HCT116 (cell line): ENCODE measurements around the gene MAP7D1. TPM values are rescaled to one million over a fixed set of nuclear protein-coding genes. Genes with fewer than 3 reads are reported as not detected.

Experiments used
- ATAC-seq: fragments of 200-7000 bp; cut with Tn5 transposase; 2 replicates; pipeline ENCODE4 v1.9.1; 2020; ENCODE audit warnings: mild to moderate bottlenecking, moderate library complexity
- BruUV-seq: library from RNA; stranded (reverse); fragments of 400-500 nt; replicated peaks from 2 replicates; lab custom pipeline; 2021; lab: Mats Ljungman, UMichigan
- CTCF ChIA-PET: fragments of 300-600 bp; sonication (Branson Sonifier 250); formaldehyde crosslinking; loops from one replicate; lab custom pipeline; 2021; ENCODE audit warnings: antibody characterized with exemption; lab: Charles Lee
- POLR2A ChIA-PET: fragments of 300-600, 350-600 bp; sonication (Branson Sonifier 250); formaldehyde crosslinking; loops from one replicate; lab custom pipeline; 2021; ENCODE audit warnings: antibody characterized with exemption; lab: Charles Lee
- RAD21 ChIA-PET, 2 experiments: fragments of 300-600 bp; sonication (Branson Sonifier 250); formaldehyde crosslinking; loops; one replicate each; lab custom pipeline; 2023; ENCODE audit warnings: low total read pairs in 2 of 2; ENCODE audit not compliant: uncharacterized antibody in 2 of 2, unreplicated experiment in 2 of 2, low non-redundant PET in 1 of 2; lab: Charles Lee
- DNase-seq: peaks from one replicate; pipeline ENCODE4 v3.0.0-alpha.2; 2010; ENCODE audit warnings: low read depth, low spot score
- H2AFZ ChIP-seq: fragments of 200-600 bp; shearing (Covaris generic), sonication (generic); 2 replicates; pipeline ENCODE4 v1.6.1; 2017; ENCODE audit warnings: low read depth, mixed run types, mixed read lengths, antibody characterized with exemption, low read length; ENCODE audit not compliant: poor library complexity, severe bottlenecking
- H3K27ac ChIP-seq: 2 replicates; pipeline ENCODE4 v1.5.1; 2012; ENCODE audit warnings: low read depth, low read length
- H3K27me3 ChIP-seq: fragments of 200-600 bp; sonication (generic); 2 replicates; pipeline ENCODE4 v1.6.1; 2016; ENCODE audit warnings: mixed run types, low read length, mixed read lengths; ENCODE audit not compliant: insufficient read depth
- H3K36me3 ChIP-seq, 2 experiments: fragments of 200-500 bp in 1 of 2; fragments of 200-600 bp in 1 of 2; sonication (Bioruptor generic) in 1 of 2; sonication (generic) in 1 of 2; 2 replicates each; pipeline versions ENCODE4 v1.5.1 to v1.6.1; 2014 to 2016; ENCODE audit warnings: low read length in 2 of 2, inconsistent platforms in 1 of 2, mixed read lengths in 1 of 2, mixed run types in 1 of 2; ENCODE audit not compliant: insufficient read depth in 2 of 2, control insufficient read depth in 1 of 2
- H3K4me1 ChIP-seq, 2 experiments: fragments of 200-600 bp in 1 of 2; sonication (generic) in 1 of 2; 2 replicates each; pipeline versions ENCODE4 v1.5.1 to v1.6.1; 2012 to 2017; ENCODE audit warnings: low read length in 2 of 2, inconsistent platforms in 1 of 2, mild to moderate bottlenecking in 1 of 2, mixed read lengths in 1 of 2, mixed run types in 1 of 2, moderate library complexity in 1 of 2; ENCODE audit not compliant: insufficient read depth in 2 of 2, control insufficient read depth in 1 of 2
- H3K4me2 ChIP-seq: fragments of 200-600 bp; sonication (generic); 2 replicates; pipeline ENCODE4 v1.6.1; 2017; ENCODE audit warnings: mixed run types, low read length, mixed read lengths
- H3K4me3 ChIP-seq, 2 experiments: fragments of 200-600 bp in 1 of 2; sonication (generic) in 1 of 2; replicated peaks in 1 of 2; 2 replicates each; pipeline ENCODE4 v1.5.1; 2011 to 2016; ENCODE audit warnings: low read length in 2 of 2, control low read depth in 1 of 2, low read depth in 1 of 2, mild to moderate bottlenecking in 1 of 2, mixed read lengths in 1 of 2, mixed run types in 1 of 2
- H3K79me2 ChIP-seq: fragments of 200-600 bp; sonication (generic); 2 replicates; pipeline ENCODE4 v1.6.1; 2017; ENCODE audit warnings: mild to moderate bottlenecking, mixed run types, low read length, moderate library complexity, mixed read lengths; ENCODE audit not compliant: insufficient read depth
- H3K9ac ChIP-seq: fragments of 200-600 bp; sonication (generic); 2 replicates; pipeline ENCODE4 v1.6.1; 2016; ENCODE audit warnings: low read length, mixed read lengths
- H3K9me2 ChIP-seq: fragments of 200-600 bp; sonication (generic), shearing (Covaris generic); 2 replicates; pipeline ENCODE4 v1.6.1; 2017; ENCODE audit warnings: mixed run types, mild to moderate bottlenecking, moderate library complexity; ENCODE audit not compliant: insufficient read depth
- H3K9me3 ChIP-seq, 2 experiments: fragments of 200-500 bp in 1 of 2; fragments of 200-600 bp in 1 of 2; sonication (Bioruptor generic) in 1 of 2; sonication (generic) in 1 of 2; 2 replicates each; pipeline ENCODE4 v1.6.1; 2014 to 2017; ENCODE audit warnings: low read length in 2 of 2, mixed read lengths in 2 of 2, inconsistent platforms in 1 of 2, low read depth in 1 of 2, mild to moderate bottlenecking in 1 of 2, mixed run types in 1 of 2, moderate library complexity in 1 of 2; ENCODE audit not compliant: control insufficient read depth in 1 of 2, insufficient read depth in 1 of 2
- H4K20me1 ChIP-seq: fragments of 200-600 bp; sonication (generic), shearing (Covaris generic); 2 replicates; pipeline ENCODE4 v1.6.1; 2017; ENCODE audit warnings: mixed run types, mild to moderate bottlenecking, moderate library complexity; ENCODE audit not compliant: insufficient read depth
- ATF3 ChIP-seq: IDR thresholded peaks from 2 replicates; pipeline ENCODE4 v1.6.1; 2012
- CTCF ChIP-seq, 3 experiments: fragments of 200-600 bp in 1 of 3; sonication (generic) in 1 of 3; IDR thresholded peaks in 2 of 3; conservative IDR thresholded peaks in 1 of 3; 2 replicates each; pipeline ENCODE4 v1.5.1; 2012 to 2017; ENCODE audit warnings: low read depth in 2 of 3, low read length in 2 of 3, antibody characterized with exemption in 1 of 3, borderline replicate concordance in 1 of 3, control low read depth in 1 of 3, mild to moderate bottlenecking in 1 of 3, mixed read lengths in 1 of 3, mixed run types in 1 of 3, moderate library complexity in 1 of 3; ENCODE audit not compliant: insufficient read depth in 1 of 3
- REST ChIP-seq: IDR thresholded peaks from 2 replicates; pipeline ENCODE4 v1.6.1; 2012; ENCODE audit warnings: low read depth
- TCF7L2 ChIP-seq: IDR thresholded peaks from 2 replicates; pipeline ENCODE4 v1.7.0; 2011; ENCODE audit warnings: borderline replicate concordance, inconsistent platforms; ENCODE audit not compliant: insufficient read depth, insufficient read length; ENCODE audit errors: extremely low read depth
- ZBTB33 ChIP-seq: IDR thresholded peaks from 2 replicates; pipeline ENCODE4 v1.6.1; 2011; ENCODE audit warnings: mild to moderate bottlenecking, low read length, moderate library complexity; ENCODE audit not compliant: insufficient replicate concordance; ENCODE audit errors: extremely low read depth
- intact Hi-C: fragments of 100-400 bp; cut with micrococcal nuclease; formaldehyde crosslinking; loops from 2 replicates; pipeline ENCODE4 v1.10.0; 2022
- total RNA-seq: library from RNA; stranded (reverse); gene quantifications from one replicate; pipeline ENCODE4 v1.2.1, GENCODE V29; 2021; ENCODE audit not compliant: unreplicated experiment

MAP7D1 gene
- total RNA-seq, 1 experiment from 2014 or later: 71.8 TPM

- no peaks in the 10 kb centered on the region for H3K27me3 ChIP-seq
- H4K20me1 ChIP-seq: no peaks in the 10 kb centered on the region
- ATAC-seq: no peak
- ChIA-PET RAD21 (no interaction called here), POLR2A (no interaction called here), CTCF (no interaction called here)
- no TSS peak for BruUV-seq
- H3K4me3 ChIP-seq: no peak overlapping the region
- H3K4me1 ChIP-seq: peaks cover 0 to 11% of the 10 kb centered on the region in 2 experiments; a peak in 3 of 4 replicates
- no peak overlapping the region for H2AFZ ChIP-seq
- H3K9me2 ChIP-seq: no peaks in the 10 kb centered on the region
- H3K79me2 ChIP-seq: peaks cover 85% of the 10 kb centered on the region
- H3K9ac ChIP-seq: no peak overlapping the region
- DNase-seq: no peak
- H3K9me3 ChIP-seq: no peaks in the 10 kb centered on the region
- no peak overlapping the region for H3K4me2 ChIP-seq
- no peak for TF ChIP-seq ATF3
- TF ChIP-seq CTCF (IDR thresholded peaks at IDR 0.05 in 2 of 3, conservative IDR thresholded peaks at IDR 0.05 in 1 of 3; ENCODE audit: borderline replicate concordance in 1 of 3, insufficient read depth in 1 of 3, low read depth in 2 of 3, low read length in 2 of 3): no peak
- TF ChIP-seq REST: no peak
- TF ChIP-seq ZBTB33: no peak
- TF ChIP-seq TCF7L2: no peak
- H3K36me3 ChIP-seq: peaks cover 7 to 14% of the 10 kb centered on the region in 2 experiments; a peak in 3 of 4 replicates
- no peak overlapping the region for H3K27ac ChIP-seq
- intact Hi-C loops: no loop called here
Measured at GRCh38 chr1:36166136-36166535, 10.2 kb downstream of the MAP7D1 start.
